Measurements from ENCODE around the gene PCDHB16.
"Not testable (repeated sequence)": the region's sequence is repeated elsewhere in the genome, so short reads cannot be mapped to it uniquely, and the experiment has no call there.

DNA sequence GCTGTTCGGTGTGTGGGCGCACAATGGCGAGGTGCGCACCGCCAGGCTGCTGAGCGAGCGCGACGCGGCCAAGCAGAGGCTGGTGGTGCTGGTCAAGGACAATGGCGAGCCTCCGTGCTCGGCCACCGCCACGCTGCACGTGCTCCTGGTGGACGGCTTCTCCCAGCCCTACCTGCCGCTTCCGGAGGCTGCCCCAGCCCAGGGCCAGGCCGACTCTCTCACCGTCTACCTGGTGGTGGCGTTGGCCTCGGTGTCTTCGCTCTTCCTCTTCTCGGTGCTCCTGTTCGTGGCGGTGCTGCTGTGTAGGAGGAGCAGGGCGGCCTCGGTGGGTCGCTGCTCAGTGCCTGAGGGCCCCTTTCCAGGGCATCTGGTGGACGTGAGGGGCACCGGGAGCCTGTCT is 2.3 kb upstream of the PCDHB16 start:
- TF ChIP-seq, protein P1, sequence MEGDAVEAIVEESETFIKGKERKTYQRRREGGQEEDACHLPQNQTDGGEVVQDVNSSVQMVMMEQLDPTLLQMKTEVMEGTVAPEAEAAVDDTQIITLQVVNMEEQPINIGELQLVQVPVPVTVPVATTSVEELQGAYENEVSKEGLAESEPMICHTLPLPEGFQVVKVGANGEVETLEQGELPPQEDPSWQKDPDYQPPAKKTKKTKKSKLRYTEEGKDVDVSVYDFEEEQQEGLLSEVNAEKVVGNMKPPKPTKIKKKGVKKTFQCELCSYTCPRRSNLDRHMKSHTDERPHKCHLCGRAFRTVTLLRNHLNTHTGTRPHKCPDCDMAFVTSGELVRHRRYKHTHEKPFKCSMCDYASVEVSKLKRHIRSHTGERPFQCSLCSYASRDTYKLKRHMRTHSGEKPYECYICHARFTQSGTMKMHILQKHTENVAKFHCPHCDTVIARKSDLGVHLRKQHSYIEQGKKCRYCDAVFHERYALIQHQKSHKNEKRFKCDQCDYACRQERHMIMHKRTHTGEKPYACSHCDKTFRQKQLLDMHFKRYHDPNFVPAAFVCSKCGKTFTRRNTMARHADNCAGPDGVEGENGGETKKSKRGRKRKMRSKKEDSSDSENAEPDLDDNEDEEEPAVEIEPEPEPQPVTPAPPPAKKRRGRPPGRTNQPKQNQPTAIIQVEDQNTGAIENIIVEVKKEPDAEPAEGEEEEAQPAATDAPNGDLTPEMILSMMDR (IDR thresholded peaks at IDR 0.05; ENCODE audit: low read depth, low read length), result not testable (repeated sequence)
- TF ChIP-seq EZH2phosphoT487 (IDR thresholded peaks at IDR 0.05; ENCODE audit: low read depth), result not testable (repeated sequence)

Data from OCI-LY3 (cell line).